K562 (cell line): ENCODE measurements around the gene PHTF2. TPM values are rescaled to one million over a fixed set of nuclear protein-coding genes. Genes with fewer than 3 reads are reported as not detected.

ENCODE experiments used
- ADNP ChIP-seq: fragments of 200-800 bp; sonication (Bioruptor generic); IDR thresholded peaks from 2 replicates; pipeline ENCODE4 v1.6.1; 2016; ENCODE audit warnings: missing genetic modification characterization, missing compliant biosample characterization
- BRF1 ChIP-seq: IDR thresholded peaks from 3 replicates; pipeline ENCODE4 v1.6.1; 2011; ENCODE audit warnings: borderline replicate concordance, mild to moderate bottlenecking; ENCODE audit not compliant: insufficient read length; ENCODE audit errors: extremely low read depth
- CBX5 ChIP-seq: IDR thresholded peaks from 2 replicates; pipeline ENCODE4 v1.6.1; 2014; ENCODE audit warnings: low read depth, borderline replicate concordance
- DDX20 ChIP-seq: fragments of 450-650 bp; IDR thresholded peaks from 2 replicates; pipeline ENCODE4 v1.6.1; 2016; ENCODE audit warnings: missing genetic modification characterization, low read depth, mild to moderate bottlenecking, missing compliant biosample characterization, moderate library complexity
- EP300 ChIP-seq: IDR thresholded peaks from 2 replicates; pipeline ENCODE4 v1.6.1; 2012; ENCODE audit warnings: low read length, improper control_type of control experiment
- ETV6 ChIP-seq, 3 experiments: fragments of 150-350 bp in 1 of 3; sonication (generic) in 1 of 3; formaldehyde crosslinking in 1 of 3; IDR thresholded peaks; 2 replicates each; pipeline versions ENCODE4 v1.6.1 to v1.8.0; 2014 to 2022; ENCODE audit warnings: borderline replicate concordance in 2 of 3, low read depth in 2 of 3, antibody characterized with exemption in 1 of 3, low read length in 1 of 3, mild to moderate bottlenecking in 1 of 3, missing genetic modification reagents in 1 of 3
- FOXA3 ChIP-seq, 2 experiments: fragments of 450-650 bp in 1 of 2; sonication (generic) in 1 of 2; formaldehyde crosslinking; IDR thresholded peaks in 1 of 2; conservative IDR thresholded peaks in 1 of 2; 2 replicates each; pipeline versions ENCODE4 v1.4.0 to v1.8.0; 2020 to 2022; ENCODE audit warnings: mild to moderate bottlenecking in 2 of 2, missing genetic modification reagents in 1 of 2
- FOXP1 ChIP-seq: sonication (generic); formaldehyde crosslinking; IDR thresholded peaks from 2 replicates; pipeline ENCODE4 v1.8.0; 2022; ENCODE audit warnings: mild to moderate bottlenecking, missing genetic modification reagents
- MTA3 ChIP-seq: fragments of 450-650 bp; formaldehyde crosslinking; IDR thresholded peaks from 2 replicates; pipeline ENCODE4 v1.6.1; 2017; ENCODE audit warnings: mild to moderate bottlenecking, borderline replicate concordance
- PCBP1 ChIP-seq: fragments of 200-400 bp; formaldehyde crosslinking; IDR thresholded peaks from 2 replicates; pipeline ENCODE4 v1.6.1; 2018; ENCODE audit warnings: mild to moderate bottlenecking, low read depth, low read length; ENCODE audit not compliant: poor library complexity, severe bottlenecking
- SMAD3 ChIP-seq: fragments of 450-650 bp; formaldehyde crosslinking; conservative IDR thresholded peaks from 2 replicates; pipeline ENCODE4 v1.4.0; 2020; ENCODE audit warnings: mild to moderate bottlenecking
- TFAM ChIP-seq: fragments of 250-450 bp; sonication (Bioruptor Pico); conservative IDR thresholded peaks from 2 replicates; pipeline ENCODE4 v1.5.0; 2021; ENCODE audit warnings: mild to moderate bottlenecking, moderate library complexity
- YBX1 ChIP-seq: fragments of 450-650 bp; IDR thresholded peaks from 2 replicates; pipeline ENCODE4 v1.7.1; 2016; ENCODE audit warnings: mild to moderate bottlenecking
- ZNF134 ChIP-seq: fragments of 250-450 bp; sonication (Bioruptor Pico); conservative IDR thresholded peaks from 2 replicates; pipeline ENCODE4 v1.4.0; 2020
- polyA plus RNA-seq, 8 experiments: library from polyadenylated mRNA; depleted of rRNA in 4 of 8; stranded (reverse) in 5 of 8; unstranded in 3 of 8; fragments of >200 nt; fragmentation: Nextera tagmentation in 2 of 8; fragmentation: Illumina TruSeq in 1 of 8; extraction: Ambion mirVana in 2 of 8; extraction: Trizol in 1 of 8; gene quantifications; 2 replicates each; pipeline versions ENCODE4 v1.2.1 to v1.2.3, GENCODE V29; 2011 to 2014; ENCODE audit warnings: inconsistent platforms in 1 of 8, missing spikeins in 1 of 8
- total RNA-seq, 7 experiments: library from RNA; depleted of rRNA in 6 of 7; stranded (reverse); fragments of >200 nt in 6 of 7; fragmentation: Illumina TruSeq in 2 of 7; extraction: Trizol in 2 of 7; gene quantifications; 2 replicates each; pipeline versions ENCODE4 v1.2.1 to v1.2.3, GENCODE V29; 2011 to 2021; ENCODE audit warnings: low replicate concordance in 1 of 7
- TF ChIP-seq, protein P1 (sequence below), 2 experiments: fragments of 450-650 bp; formaldehyde crosslinking in 1 of 2; IDR thresholded peaks; 2 replicates each; pipeline versions ENCODE4 v1.4.0 to v1.6.1; 2014 to 2020; ENCODE audit warnings: mild to moderate bottlenecking in 2 of 2, borderline replicate concordance in 1 of 2, low read depth in 1 of 2
- TF ChIP-seq, protein P2 (sequence below): sonication (generic); formaldehyde crosslinking; IDR thresholded peaks from 2 replicates; pipeline ENCODE4 v1.8.1; 2023; ENCODE audit warnings: mild to moderate bottlenecking, missing genetic modification reagents
- TF ChIP-seq, protein P3 (sequence below): fragments of 450-650 bp; conservative IDR thresholded peaks from 2 replicates; pipeline ENCODE4 v1.6.1; 2016; ENCODE audit warnings: missing genetic modification characterization, low read depth, mild to moderate bottlenecking, control low read depth, missing compliant biosample characterization

PHTF2 gene
- total and polyA plus RNA-seq, 9 of the 15 experiments (the other 6 are each of a cell fraction or from before 2014, with no cell fraction given): 17.9 to 43.6 (median 25.4) TPM

DNA sequence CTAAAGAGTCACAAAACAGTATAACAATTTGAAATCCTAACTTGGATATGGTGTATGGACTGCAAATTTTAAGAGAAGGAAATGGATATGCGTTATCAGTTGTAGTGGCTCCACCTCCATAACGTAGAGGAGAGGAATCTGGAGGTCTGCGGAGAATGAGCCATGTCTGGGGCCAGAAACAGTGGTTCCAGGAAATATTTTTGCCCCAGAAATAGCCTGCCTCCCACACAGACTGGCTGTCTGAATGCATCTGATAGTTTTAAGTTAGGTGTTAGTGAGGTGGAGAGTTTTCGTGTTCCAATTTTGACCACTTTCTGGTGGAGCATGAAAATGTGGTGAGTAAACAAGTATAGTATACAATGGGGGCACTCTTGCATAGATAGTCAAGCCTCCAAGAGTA, 1.6 kb downstream of the PHTF2 start (continued):
- TF ChIP-seq, protein P1, sequence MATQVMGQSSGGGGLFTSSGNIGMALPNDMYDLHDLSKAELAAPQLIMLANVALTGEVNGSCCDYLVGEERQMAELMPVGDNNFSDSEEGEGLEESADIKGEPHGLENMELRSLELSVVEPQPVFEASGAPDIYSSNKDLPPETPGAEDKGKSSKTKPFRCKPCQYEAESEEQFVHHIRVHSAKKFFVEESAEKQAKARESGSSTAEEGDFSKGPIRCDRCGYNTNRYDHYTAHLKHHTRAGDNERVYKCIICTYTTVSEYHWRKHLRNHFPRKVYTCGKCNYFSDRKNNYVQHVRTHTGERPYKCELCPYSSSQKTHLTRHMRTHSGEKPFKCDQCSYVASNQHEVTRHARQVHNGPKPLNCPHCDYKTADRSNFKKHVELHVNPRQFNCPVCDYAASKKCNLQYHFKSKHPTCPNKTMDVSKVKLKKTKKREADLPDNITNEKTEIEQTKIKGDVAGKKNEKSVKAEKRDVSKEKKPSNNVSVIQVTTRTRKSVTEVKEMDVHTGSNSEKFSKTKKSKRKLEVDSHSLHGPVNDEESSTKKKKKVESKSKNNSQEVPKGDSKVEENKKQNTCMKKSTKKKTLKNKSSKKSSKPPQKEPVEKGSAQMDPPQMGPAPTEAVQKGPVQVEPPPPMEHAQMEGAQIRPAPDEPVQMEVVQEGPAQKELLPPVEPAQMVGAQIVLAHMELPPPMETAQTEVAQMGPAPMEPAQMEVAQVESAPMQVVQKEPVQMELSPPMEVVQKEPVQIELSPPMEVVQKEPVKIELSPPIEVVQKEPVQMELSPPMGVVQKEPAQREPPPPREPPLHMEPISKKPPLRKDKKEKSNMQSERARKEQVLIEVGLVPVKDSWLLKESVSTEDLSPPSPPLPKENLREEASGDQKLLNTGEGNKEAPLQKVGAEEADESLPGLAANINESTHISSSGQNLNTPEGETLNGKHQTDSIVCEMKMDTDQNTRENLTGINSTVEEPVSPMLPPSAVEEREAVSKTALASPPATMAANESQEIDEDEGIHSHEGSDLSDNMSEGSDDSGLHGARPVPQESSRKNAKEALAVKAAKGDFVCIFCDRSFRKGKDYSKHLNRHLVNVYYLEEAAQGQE (IDR thresholded peaks at IDR 0.05; ENCODE audit: borderline replicate concordance): 0 out of 2 replicates have a peak, but pooled peaks have one; percentile 2
- TF ChIP-seq, protein P1 (CRISPR knock-in tag; IDR thresholded peaks at IDR 0.05; ENCODE audit: low read depth): no peak
- TF ChIP-seq TFAM (CRISPR knock-in tag) (no peak), PCBP1 (no peak), EP300 (peak; percentile 75; the same call in 1 of the 2 replicates), CBX5 (no peak), ETV6 (IDR thresholded peaks at IDR 0.05; ENCODE audit: borderline replicate concordance in 1 of 2, low read depth in 2 of 2, low read length in 1 of 2) (no peak; a peak in 1 of 4 replicates), ETV6 (CRISPR knock-in tag; IDR thresholded peaks at IDR 0.05; ENCODE audit: borderline replicate concordance) (no peak), DDX20 (no peak), MTA3 (0 out of 2 replicates have a peak, but pooled peaks have one; percentile 34), FOXA3 (CRISPR knock-in tag; conservative IDR thresholded peaks at IDR 0.05 in 1 of 2, IDR thresholded peaks at IDR 0.05 in 1 of 2) (0 out of 4 replicates have a peak, but pooled peaks of 1 of the 2 experiments have one; percentile 30), FOXP1 (CRISPR knock-in tag) (no peak), SMAD3 (CRISPR knock-in tag) (0 out of 2 replicates have a peak, but pooled peaks have one; percentile 14), ZNF134 (no peak), ADNP (tag) (0 out of 2 replicates have a peak, but pooled peaks have one; percentile 16), BRF1 (no peak), YBX1 (no peak)
- TF ChIP-seq, protein P2, sequence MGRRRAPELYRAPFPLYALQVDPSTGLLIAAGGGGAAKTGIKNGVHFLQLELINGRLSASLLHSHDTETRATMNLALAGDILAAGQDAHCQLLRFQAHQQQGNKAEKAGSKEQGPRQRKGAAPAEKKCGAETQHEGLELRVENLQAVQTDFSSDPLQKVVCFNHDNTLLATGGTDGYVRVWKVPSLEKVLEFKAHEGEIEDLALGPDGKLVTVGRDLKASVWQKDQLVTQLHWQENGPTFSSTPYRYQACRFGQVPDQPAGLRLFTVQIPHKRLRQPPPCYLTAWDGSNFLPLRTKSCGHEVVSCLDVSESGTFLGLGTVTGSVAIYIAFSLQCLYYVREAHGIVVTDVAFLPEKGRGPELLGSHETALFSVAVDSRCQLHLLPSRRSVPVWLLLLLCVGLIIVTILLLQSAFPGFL: no peak
- TF ChIP-seq, protein P3, sequence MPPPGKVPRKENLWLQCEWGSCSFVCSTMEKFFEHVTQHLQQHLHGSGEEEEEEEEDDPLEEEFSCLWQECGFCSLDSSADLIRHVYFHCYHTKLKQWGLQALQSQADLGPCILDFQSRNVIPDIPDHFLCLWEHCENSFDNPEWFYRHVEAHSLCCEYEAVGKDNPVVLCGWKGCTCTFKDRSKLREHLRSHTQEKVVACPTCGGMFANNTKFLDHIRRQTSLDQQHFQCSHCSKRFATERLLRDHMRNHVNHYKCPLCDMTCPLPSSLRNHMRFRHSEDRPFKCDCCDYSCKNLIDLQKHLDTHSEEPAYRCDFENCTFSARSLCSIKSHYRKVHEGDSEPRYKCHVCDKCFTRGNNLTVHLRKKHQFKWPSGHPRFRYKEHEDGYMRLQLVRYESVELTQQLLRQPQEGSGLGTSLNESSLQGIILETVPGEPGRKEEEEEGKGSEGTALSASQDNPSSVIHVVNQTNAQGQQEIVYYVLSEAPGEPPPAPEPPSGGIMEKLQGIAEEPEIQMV (tag): no peak
